SK-N-SH (cell line): ENCODE measurements around the gene MYL5. TPM values are rescaled to one million over a fixed set of nuclear protein-coding genes. Genes with fewer than 3 reads are reported as not detected.
A peak's percentile ranks its signal among the peaks of the same experiment; 100 is the strongest.

Source experiments
- CTCF ChIA-PET: fragments of 300-600, 350-600 bp; formaldehyde crosslinking; extraction: SDS; loops from one replicate; lab custom pipeline; 2021; lab: Yijun Ruan, JAX
- POLR2A ChIA-PET: fragments of 350-600 bp; sonication (Branson Sonifier 250); formaldehyde crosslinking; extraction: SDS; loops from one replicate; lab custom pipeline; 2020; ENCODE audit warnings: antibody characterized with exemption, inconsistent platforms; lab: Yijun Ruan, JAX
- DNase-seq: peaks from one replicate; pipeline ENCODE4 v3.0.0; 2012
- H2AFZ ChIP-seq: fragments of 200-600 bp; sonication (generic); 2 replicates; pipeline ENCODE4 v1.8.1; 2016; ENCODE audit warnings: antibody characterized with exemption, mild to moderate bottlenecking, low read depth
- H3F3A ChIP-seq: fragments of 200-600 bp; sonication (generic); replicated peaks from 2 replicates; pipeline ENCODE3; 2016; ENCODE audit warnings: antibody characterized with exemption, mild to moderate bottlenecking; ENCODE audit not compliant: insufficient read depth
- H3K27ac ChIP-seq, 2 experiments: fragments of 200-500 bp in 1 of 2; fragments of 200-600 bp in 1 of 2; sonication (Bioruptor generic) in 1 of 2; sonication (generic), shearing (Covaris generic) in 1 of 2; 2 replicates each; pipeline versions ENCODE4 v1.5.1 to v1.6.1; 2014 to 2016; ENCODE audit warnings: low read depth in 2 of 2, inconsistent platforms in 1 of 2, low read length in 1 of 2, mild to moderate bottlenecking in 1 of 2, mixed read lengths in 1 of 2
- H3K27me3 ChIP-seq: fragments of 200-600 bp; sonication (generic), shearing (Covaris generic); 2 replicates; pipeline ENCODE4 v1.6.1; 2016; ENCODE audit warnings: mixed run types; ENCODE audit not compliant: insufficient read depth
- H3K36me3 ChIP-seq, 2 experiments: fragments of 200-500 bp in 1 of 2; fragments of 200-600 bp in 1 of 2; sonication (Bioruptor generic) in 1 of 2; sonication (generic) in 1 of 2; replicated peaks in 1 of 2; 2 replicates each; pipeline versions ENCODE3 to v1.5.1; 2014 to 2016; ENCODE audit warnings: low read length in 1 of 2, mild to moderate bottlenecking in 1 of 2; ENCODE audit not compliant: insufficient read depth in 2 of 2, control insufficient read depth in 1 of 2
- H3K4me1 ChIP-seq, 2 experiments: fragments of 200-500 bp in 1 of 2; fragments of 200-600 bp in 1 of 2; sonication (Bioruptor generic) in 1 of 2; sonication (generic), shearing (Covaris generic) in 1 of 2; 2 replicates each; pipeline versions ENCODE4 v1.5.1 to v1.6.1; 2014 to 2016; ENCODE audit warnings: low read depth in 1 of 2, low read length in 1 of 2, mixed run types in 1 of 2; ENCODE audit not compliant: insufficient read depth in 2 of 2, control insufficient read depth in 1 of 2
- H3K4me2 ChIP-seq: fragments of 200-600 bp; sonication (generic), shearing (Covaris generic); 2 replicates; pipeline ENCODE4 v1.6.1; 2017; ENCODE audit warnings: mixed run types
- H3K4me3 ChIP-seq, 2 experiments: fragments of 200-500 bp in 1 of 2; fragments of 200-600 bp in 1 of 2; sonication (Bioruptor generic) in 1 of 2; sonication (generic), shearing (Covaris generic) in 1 of 2; 2 replicates each; pipeline versions ENCODE4 v1.5.1 to v1.8.1; 2014 to 2016; ENCODE audit warnings: low read depth in 2 of 2, inconsistent platforms in 1 of 2, low read length in 1 of 2, mild to moderate bottlenecking in 1 of 2, mixed read lengths in 1 of 2, moderate library complexity in 1 of 2
- H3K79me2 ChIP-seq: fragments of 200-600 bp; sonication (generic); 2 replicates; pipeline ENCODE4 v1.8.1; 2017; ENCODE audit warnings: mild to moderate bottlenecking; ENCODE audit not compliant: insufficient read depth
- H3K9ac ChIP-seq: fragments of 200-600 bp; sonication (generic); 2 replicates; pipeline ENCODE4 v1.6.1; 2017; ENCODE audit warnings: mixed run types
- H3K9me2 ChIP-seq: fragments of 200-600 bp; sonication (generic); 2 replicates; pipeline ENCODE4 v1.6.1; 2017; ENCODE audit warnings: mixed run types
- H3K9me3 ChIP-seq: fragments of 200-600 bp; sonication (generic); 2 replicates; pipeline ENCODE4 v1.6.1; 2017; ENCODE audit warnings: mixed run types, mild to moderate bottlenecking, moderate library complexity
- H4K20me1 ChIP-seq: fragments of 200-600 bp; sonication (generic); 2 replicates; pipeline ENCODE4 v1.6.1; 2017; ENCODE audit warnings: mild to moderate bottlenecking, mixed run types; ENCODE audit not compliant: insufficient read depth
- CHD2 ChIP-seq: fragments of 150-350 bp; IDR thresholded peaks from 2 replicates; pipeline ENCODE4 v1.6.1; 2018; ENCODE audit warnings: low read length; ENCODE audit not compliant: partially characterized antibody
- ELF1 ChIP-seq: IDR thresholded peaks from 2 replicates; pipeline ENCODE4 v1.4.0; 2012
- EP300 ChIP-seq, 2 experiments: IDR thresholded peaks; 2 replicates each; pipeline versions ENCODE4 v1.4.0 to v1.6.1; 2012; ENCODE audit warnings: borderline replicate concordance in 1 of 2, low read depth in 1 of 2, low read length in 1 of 2
- EZH2phosphoT487 ChIP-seq: fragments of 200-600 bp; sonication (generic); IDR thresholded peaks from 2 replicates; pipeline ENCODE4 v1.6.1; 2017; ENCODE audit warnings: low read depth, mixed run types, mild to moderate bottlenecking, antibody characterized with exemption, moderate library complexity, borderline replicate concordance
- FOXM1 ChIP-seq: IDR thresholded peaks from 2 replicates; pipeline ENCODE4 v1.4.0; 2012; ENCODE audit warnings: low read depth, mild to moderate bottlenecking
- GABPA ChIP-seq: IDR thresholded peaks from 2 replicates; pipeline ENCODE4 v1.4.0; 2012; ENCODE audit warnings: low read depth, mild to moderate bottlenecking
- GATA2 ChIP-seq: sonication (generic); formaldehyde crosslinking; IDR thresholded peaks from 2 replicates; pipeline ENCODE4 v1.5.0; 2020; ENCODE audit warnings: mild to moderate bottlenecking, missing genetic modification reagents
- JUND ChIP-seq: IDR thresholded peaks from 2 replicates; pipeline ENCODE4 v1.4.0; 2012
- MEF2A ChIP-seq: IDR thresholded peaks from 2 replicates; pipeline ENCODE4 v1.4.0; 2012; ENCODE audit warnings: low read depth, borderline replicate concordance
- MXI1 ChIP-seq: IDR thresholded peaks from 2 replicates; pipeline ENCODE4 v1.6.1; 2012; ENCODE audit warnings: mild to moderate bottlenecking, low read depth, low read length, improper control_type of control experiment
- NRF1 ChIP-seq: IDR thresholded peaks from 2 replicates; pipeline ENCODE4 v1.6.1; 2012; ENCODE audit warnings: low read depth, mild to moderate bottlenecking, low read length
- POLR2AphosphoS5 ChIP-seq: IDR thresholded peaks from 2 replicates; pipeline ENCODE4 v1.6.1; 2012; ENCODE audit warnings: low read depth, low read length
- RAD21 ChIP-seq: IDR thresholded peaks from 2 replicates; pipeline ENCODE4 v1.6.1; 2012; ENCODE audit warnings: mild to moderate bottlenecking, low read length
- RFX5 ChIP-seq: IDR thresholded peaks from 2 replicates; pipeline ENCODE4 v1.6.1; 2012; ENCODE audit warnings: mild to moderate bottlenecking, improper control_type of control experiment, low read length
- RXRA ChIP-seq: IDR thresholded peaks from 2 replicates; pipeline ENCODE4 v1.4.0; 2012; ENCODE audit warnings: low read depth, mild to moderate bottlenecking, borderline replicate concordance
- TAF1 ChIP-seq: IDR thresholded peaks from 2 replicates; pipeline ENCODE4 v1.6.1; 2012; ENCODE audit warnings: low read depth, mild to moderate bottlenecking, low read length, moderate library complexity, borderline replicate concordance
- TCF12 ChIP-seq: IDR thresholded peaks from 2 replicates; pipeline ENCODE4 v1.4.0; 2012
- YY1 ChIP-seq: IDR thresholded peaks from 2 replicates; pipeline ENCODE4 v1.4.0; 2012; ENCODE audit warnings: low read depth, mild to moderate bottlenecking
- WGBS: methylation state at CpG from one replicate; pipeline ENCODE4 v1.1.6; 2017; ENCODE audit warnings: low lambda C conversion rate; 5-methylcytosine and 5-hydroxymethylcytosine counted together
- polyA plus RNA-seq, 3 experiments: library from polyadenylated mRNA; depleted of rRNA; stranded (reverse); fragments of >200 nt; gene quantifications; 2 replicates each; pipeline ENCODE4 v1.2.3, GENCODE V29; 2012
- TF ChIP-seq, protein P1 (sequence below): IDR thresholded peaks from 2 replicates; pipeline ENCODE4; 2012
- TF ChIP-seq, protein P2 (sequence below): fragments of 150-350 bp; IDR thresholded peaks from 2 replicates; pipeline ENCODE4 v1.6.1; 2017; ENCODE audit warnings: antibody characterized with exemption, low read length, low read depth, borderline replicate concordance
- TF ChIP-seq, protein P3 (sequence below): IDR thresholded peaks from 2 replicates; pipeline ENCODE4 v1.4.0; 2012; ENCODE audit warnings: low read depth, borderline replicate concordance
- TF ChIP-seq, protein P4 (sequence below): IDR thresholded peaks from 2 replicates; pipeline ENCODE4 v1.4.0; 2012; ENCODE audit warnings: low read depth, borderline replicate concordance
- TF ChIP-seq, protein P5 (sequence below): IDR thresholded peaks from 2 replicates; pipeline ENCODE4 v1.6.1; 2012; ENCODE audit warnings: mild to moderate bottlenecking, low read depth, low read length, moderate library complexity

The MYL5 gene, protein sequence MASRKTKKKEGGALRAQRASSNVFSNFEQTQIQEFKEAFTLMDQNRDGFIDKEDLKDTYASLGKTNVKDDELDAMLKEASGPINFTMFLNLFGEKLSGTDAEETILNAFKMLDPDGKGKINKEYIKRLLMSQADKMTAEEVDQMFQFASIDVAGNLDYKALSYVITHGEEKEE
- polyA plus RNA-seq (2012; rRNA removed): 46.9 and 51.7 TPM in 2 replicates
- polyA plus RNA-seq (2012; cell fraction: cytosol; rRNA removed): 38.1 and 40.2 TPM in 2 replicates
- polyA plus RNA-seq (2012; cell fraction: nucleus; rRNA removed): 157 and 191 TPM in 2 replicates

DNA sequence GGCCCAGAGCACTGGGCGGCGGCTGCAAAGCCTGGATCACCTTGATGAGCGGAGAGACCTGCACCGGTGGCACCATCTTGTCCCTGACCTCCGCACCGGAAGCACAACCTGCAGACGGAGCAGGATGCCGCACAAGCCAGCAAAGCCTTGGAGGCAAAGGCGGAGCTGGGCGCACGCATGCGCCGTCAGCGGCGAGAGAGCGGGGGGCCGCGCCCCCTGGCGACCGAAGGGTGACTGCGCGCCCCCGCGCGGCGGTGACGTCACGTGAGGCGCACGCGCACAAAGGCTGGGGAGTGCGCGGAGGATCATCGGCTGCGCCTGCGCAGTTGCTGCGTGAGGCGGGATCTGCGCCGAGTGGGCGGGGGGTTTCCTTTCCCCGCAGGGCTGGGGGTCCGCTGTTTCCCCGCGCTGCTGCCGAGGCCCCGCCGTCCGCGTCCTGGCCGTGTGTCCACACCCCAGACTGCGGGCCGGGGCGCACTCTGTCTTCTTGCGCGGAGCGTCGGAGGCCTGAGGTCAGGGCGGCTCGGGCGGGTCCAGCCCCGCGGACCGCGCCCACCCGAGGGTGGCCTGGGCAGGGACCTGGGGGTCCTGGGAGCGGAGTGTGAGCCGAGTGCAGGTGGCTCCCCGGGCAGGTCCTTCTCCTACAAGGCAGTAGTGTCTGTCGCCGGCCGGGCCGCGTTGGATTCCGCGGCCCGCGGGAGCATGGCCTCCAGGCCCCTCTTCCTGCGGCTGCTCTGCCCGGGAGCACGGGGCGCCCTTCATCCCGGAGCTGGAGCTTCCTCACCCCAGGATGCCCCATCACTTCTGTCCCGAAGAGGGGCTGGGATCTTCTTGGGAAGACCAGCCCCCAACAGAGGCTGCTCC, at the start of gene MYL5, which contains the start of gene ATP5ME:
Gene MYL5 (plus strand): TSS at position 371 of the 864 bp plus-strand sequence. CDS start 3,485 bp downstream, outside the sequence.
Gene ATP5ME (minus strand): TSS at position 105 of the 864 bp plus-strand sequence. CDS start 29 bp downstream, at position 76.
- no peaks in the 10 kb centered on the region for H3K27me3 ChIP-seq
- peaks cover 6 to 22% of the 10 kb centered on the region in 2 experiments; a peak in 1 of 4 replicates for H3K4me1 ChIP-seq
- H3F3A ChIP-seq: no peaks in the 10 kb centered on the region
- DNase-seq: peak; percentile 100
- peak within 1 kb of the TSS; percentile 72 for H2AFZ ChIP-seq
- POLR2A ChIA-PET: interaction anchor here (1.0 to 2.5 kb wide), 3 partner anchors 8 to 10 kb away, joined by 4 to 24 read pairs (median 8); no protein-coding TSS in a partner anchor
- H3K36me3 ChIP-seq: peaks cover 13 to 18% of the 10 kb centered on the region in 2 experiments
- H3K4me3 ChIP-seq: peak within 1 kb of the TSS; percentile 87 to 95
- no peaks in the 10 kb centered on the region for H4K20me1 ChIP-seq
- H3K9me3 ChIP-seq: no peaks in the 10 kb centered on the region
- H3K4me2 ChIP-seq: peak within 1 kb of the TSS; percentile 99
- WGBS: 0% methylated on average over 15 of the region's 84 CpGs
- H3K27ac ChIP-seq: peak within 1 kb of the TSS; percentile 63 to 84
- peaks cover 28% of the 10 kb centered on the region for H3K79me2 ChIP-seq
- no peaks in the 10 kb centered on the region for H3K9me2 ChIP-seq
- peak within 1 kb of the TSS; percentile 96 for H3K9ac ChIP-seq
- CTCF ChIA-PET: interaction anchor here (0.6 to 2.8 kb wide), 12 partner anchors 10 to 955 kb away, joined by 3 to 20 read pairs (median 4); no protein-coding TSS in a partner anchor
- TF ChIP-seq ELF1 (no peak), MEF2A (no peak), POLR2AphosphoS5 (peak; percentile 86), CHD2 (peak; percentile 83), GABPA (peak; percentile 87), NRF1 (peak; percentile 95), MXI1 (peak; percentile 65), FOXM1 (no peak), RAD21 (peak; percentile 49), EZH2phosphoT487 (no peak), JUND (no peak), GATA2 (CRISPR knock-in tag) (no peak), EP300 (IDR thresholded peaks at IDR 0.05; ENCODE audit: borderline replicate concordance in 1 of 2, low read depth in 1 of 2, low read length in 1 of 2) (no peak), RFX5 (0 out of 2 replicates have a peak, but pooled peaks have one; percentile 65), TAF1 (peak; percentile 88), YY1 (peak; percentile 88), RXRA (no peak), TCF12 (no peak)
- TF ChIP-seq, protein P1, sequence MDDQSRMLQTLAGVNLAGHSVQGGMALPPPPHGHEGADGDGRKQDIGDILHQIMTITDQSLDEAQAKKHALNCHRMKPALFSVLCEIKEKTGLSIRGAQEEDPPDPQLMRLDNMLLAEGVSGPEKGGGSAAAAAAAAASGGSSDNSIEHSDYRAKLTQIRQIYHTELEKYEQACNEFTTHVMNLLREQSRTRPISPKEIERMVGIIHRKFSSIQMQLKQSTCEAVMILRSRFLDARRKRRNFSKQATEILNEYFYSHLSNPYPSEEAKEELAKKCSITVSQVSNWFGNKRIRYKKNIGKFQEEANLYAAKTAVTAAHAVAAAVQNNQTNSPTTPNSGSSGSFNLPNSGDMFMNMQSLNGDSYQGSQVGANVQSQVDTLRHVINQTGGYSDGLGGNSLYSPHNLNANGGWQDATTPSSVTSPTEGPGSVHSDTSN: no peak
- TF ChIP-seq, protein P2, sequence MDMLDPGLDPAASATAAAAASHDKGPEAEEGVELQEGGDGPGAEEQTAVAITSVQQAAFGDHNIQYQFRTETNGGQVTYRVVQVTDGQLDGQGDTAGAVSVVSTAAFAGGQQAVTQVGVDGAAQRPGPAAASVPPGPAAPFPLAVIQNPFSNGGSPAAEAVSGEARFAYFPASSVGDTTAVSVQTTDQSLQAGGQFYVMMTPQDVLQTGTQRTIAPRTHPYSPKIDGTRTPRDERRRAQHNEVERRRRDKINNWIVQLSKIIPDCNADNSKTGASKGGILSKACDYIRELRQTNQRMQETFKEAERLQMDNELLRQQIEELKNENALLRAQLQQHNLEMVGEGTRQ: peak; percentile 53; the same call in 1 of the 2 replicates
- TF ChIP-seq, protein P3, sequence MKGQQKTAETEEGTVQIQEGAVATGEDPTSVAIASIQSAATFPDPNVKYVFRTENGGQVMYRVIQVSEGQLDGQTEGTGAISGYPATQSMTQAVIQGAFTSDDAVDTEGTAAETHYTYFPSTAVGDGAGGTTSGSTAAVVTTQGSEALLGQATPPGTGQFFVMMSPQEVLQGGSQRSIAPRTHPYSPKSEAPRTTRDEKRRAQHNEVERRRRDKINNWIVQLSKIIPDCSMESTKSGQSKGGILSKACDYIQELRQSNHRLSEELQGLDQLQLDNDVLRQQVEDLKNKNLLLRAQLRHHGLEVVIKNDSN: peak; percentile 76; the same call in 1 of the 2 replicates
- TF ChIP-seq, protein P4, sequence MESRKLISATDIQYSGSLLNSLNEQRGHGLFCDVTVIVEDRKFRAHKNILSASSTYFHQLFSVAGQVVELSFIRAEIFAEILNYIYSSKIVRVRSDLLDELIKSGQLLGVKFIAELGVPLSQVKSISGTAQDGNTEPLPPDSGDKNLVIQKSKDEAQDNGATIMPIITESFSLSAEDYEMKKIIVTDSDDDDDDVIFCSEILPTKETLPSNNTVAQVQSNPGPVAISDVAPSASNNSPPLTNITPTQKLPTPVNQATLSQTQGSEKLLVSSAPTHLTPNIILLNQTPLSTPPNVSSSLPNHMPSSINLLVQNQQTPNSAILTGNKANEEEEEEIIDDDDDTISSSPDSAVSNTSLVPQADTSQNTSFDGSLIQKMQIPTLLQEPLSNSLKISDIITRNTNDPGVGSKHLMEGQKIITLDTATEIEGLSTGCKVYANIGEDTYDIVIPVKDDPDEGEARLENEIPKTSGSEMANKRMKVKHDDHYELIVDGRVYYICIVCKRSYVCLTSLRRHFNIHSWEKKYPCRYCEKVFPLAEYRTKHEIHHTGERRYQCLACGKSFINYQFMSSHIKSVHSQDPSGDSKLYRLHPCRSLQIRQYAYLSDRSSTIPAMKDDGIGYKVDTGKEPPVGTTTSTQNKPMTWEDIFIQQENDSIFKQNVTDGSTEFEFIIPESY: no peak
- TF ChIP-seq, protein P5, sequence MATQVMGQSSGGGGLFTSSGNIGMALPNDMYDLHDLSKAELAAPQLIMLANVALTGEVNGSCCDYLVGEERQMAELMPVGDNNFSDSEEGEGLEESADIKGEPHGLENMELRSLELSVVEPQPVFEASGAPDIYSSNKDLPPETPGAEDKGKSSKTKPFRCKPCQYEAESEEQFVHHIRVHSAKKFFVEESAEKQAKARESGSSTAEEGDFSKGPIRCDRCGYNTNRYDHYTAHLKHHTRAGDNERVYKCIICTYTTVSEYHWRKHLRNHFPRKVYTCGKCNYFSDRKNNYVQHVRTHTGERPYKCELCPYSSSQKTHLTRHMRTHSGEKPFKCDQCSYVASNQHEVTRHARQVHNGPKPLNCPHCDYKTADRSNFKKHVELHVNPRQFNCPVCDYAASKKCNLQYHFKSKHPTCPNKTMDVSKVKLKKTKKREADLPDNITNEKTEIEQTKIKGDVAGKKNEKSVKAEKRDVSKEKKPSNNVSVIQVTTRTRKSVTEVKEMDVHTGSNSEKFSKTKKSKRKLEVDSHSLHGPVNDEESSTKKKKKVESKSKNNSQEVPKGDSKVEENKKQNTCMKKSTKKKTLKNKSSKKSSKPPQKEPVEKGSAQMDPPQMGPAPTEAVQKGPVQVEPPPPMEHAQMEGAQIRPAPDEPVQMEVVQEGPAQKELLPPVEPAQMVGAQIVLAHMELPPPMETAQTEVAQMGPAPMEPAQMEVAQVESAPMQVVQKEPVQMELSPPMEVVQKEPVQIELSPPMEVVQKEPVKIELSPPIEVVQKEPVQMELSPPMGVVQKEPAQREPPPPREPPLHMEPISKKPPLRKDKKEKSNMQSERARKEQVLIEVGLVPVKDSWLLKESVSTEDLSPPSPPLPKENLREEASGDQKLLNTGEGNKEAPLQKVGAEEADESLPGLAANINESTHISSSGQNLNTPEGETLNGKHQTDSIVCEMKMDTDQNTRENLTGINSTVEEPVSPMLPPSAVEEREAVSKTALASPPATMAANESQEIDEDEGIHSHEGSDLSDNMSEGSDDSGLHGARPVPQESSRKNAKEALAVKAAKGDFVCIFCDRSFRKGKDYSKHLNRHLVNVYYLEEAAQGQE: peak; percentile 18; the same call in 1 of the 2 replicates
